Measurements from ENCODE around the gene NR6A1. TPM values are rescaled to one million over a fixed set of nuclear protein-coding genes. Genes with fewer than 3 reads are reported as not detected.

Gene NR6A1
- total and polyA plus RNA-seq, 2 of the 8 experiments (the other 6 are each of a cell fraction or from before 2014, with no cell fraction given), result 93.2 to 237 TPM

GRCh38 chr9:124800306-124801259 is 29.5 kb upstream of the NR6A1 start:
- no peaks in the 10 kb centered on the region for H3K27me3 ChIP-seq (replicated peaks in 1 of 4; ENCODE audit: control insufficient read depth in 3 of 4, extremely low read depth in 1 of 4, insufficient read depth in 3 of 4, low read length in 3 of 4)
- H2AFZ ChIP-seq (ENCODE audit: low read length), result no peak overlapping the region
- no peak overlapping the region for H4K8ac ChIP-seq (ENCODE audit: extremely low read depth, insufficient read depth, low read length)
- H2BK12ac ChIP-seq (ENCODE audit: low read depth, low read length), result no peak overlapping the region
- no peak overlapping the region for H2BK120ac ChIP-seq (replicated peaks; ENCODE audit: low read depth, low read length)
- FAIRE-seq (no peak), DNase-seq (ENCODE audit: low read depth in 1 of 2, low spot score in 2 of 2) (no peak)
- H3K9me3 ChIP-seq (ENCODE audit: insufficient read depth in 2 of 2, low read depth in 1 of 2, low read length in 1 of 2), result no peaks in the 10 kb centered on the region
- H4K91ac ChIP-seq (replicated peaks; ENCODE audit: insufficient read length, low read length), result no peak overlapping the region
- 84% methylated on average over 15 of the region's 15 CpGs; no CpG with 5 or more reads in 1 of the 2 experiments for WGBS, 2 experiments (ENCODE audit: extremely low coverage in 1 of 2, insufficient coverage in 1 of 2, insufficient read length in 1 of 2, insufficient replicate concordance in 2 of 2, low coverage in 1 of 2, low lambda C conversion rate in 2 of 2, missing lambda C conversion rate in 1 of 2)
- TF ChIP-seq PHF8 (conservative IDR thresholded peaks at IDR 0.05; ENCODE audit: low read depth, low read length) (no peak), RFX5 (IDR thresholded peaks at IDR 0.05; ENCODE audit: borderline replicate concordance, low read depth, low read length) (peak; percentile 47; the same call in 1 of the 2 replicates)
- no peak overlapping the region for H3K4me2 ChIP-seq (ENCODE audit: insufficient read depth in 1 of 2, low read depth in 2 of 2, low read length in 2 of 2)
- H2BK20ac ChIP-seq (ENCODE audit: low read length), result no peak overlapping the region
- no peak overlapping the region for H3K4ac ChIP-seq (replicated peaks; ENCODE audit: insufficient read length, low read depth, low read length)
- no peaks in the 10 kb centered on the region for H3K79me2 ChIP-seq (ENCODE audit: control insufficient read depth in 1 of 2, insufficient read depth in 2 of 2, low read length in 2 of 2)
- H3K4me1 ChIP-seq (replicated peaks in 1 of 4; ENCODE audit: control insufficient read depth in 3 of 4, insufficient read depth in 4 of 4, low read length in 3 of 4), result peaks cover 0 to 12% (median 0%) of the 10 kb centered on the region in 4 experiments; a peak in 2 of 7 replicates
- CTCF ChIA-PET (ENCODE audit: partially characterized antibody), result interaction anchor here (0.7 to 65.2 kb wide), 11 partner anchors 11 to 72 kb away, joined by 3 to 1529 read pairs (median 9); partner anchors contain the start of genes ARPC5L, NR6A1, OLFML2A and RPL35
- POLR2A ChIA-PET (ENCODE audit: partially characterized antibody), result interaction anchor here (1.1 to 3.0 kb wide), 7 partner anchors 9 to 62 kb away, joined by 3 to 18 read pairs (median 6); partner anchors contain the start of genes ARPC5L, OLFML2A and RPL35
- H3K9ac ChIP-seq (replicated peaks in 1 of 4; ENCODE audit: extremely low read depth in 1 of 4, low read depth in 3 of 4, low read length in 3 of 4), result no peak overlapping the region
- no peak overlapping the region for H3K18ac ChIP-seq (ENCODE audit: extremely low read depth, low read length)
- H3K79me1 ChIP-seq (ENCODE audit: low read depth, low read length), result no peaks in the 10 kb centered on the region
- no peaks in the 10 kb centered on the region for H3K36me3 ChIP-seq (ENCODE audit: control insufficient read depth in 2 of 4, insufficient read depth in 4 of 4, low read length in 3 of 4)
- no peak overlapping the region for H3K14ac ChIP-seq (ENCODE audit: insufficient read length)
- H3K23ac ChIP-seq (ENCODE audit: insufficient read length), result no peak overlapping the region
- no peak overlapping the region for H2BK15ac ChIP-seq (ENCODE audit: low read length)
- H3K4me3 ChIP-seq (ENCODE audit: extremely low read depth in 1 of 4, insufficient read depth in 2 of 4, low read depth in 3 of 4, low read length in 4 of 4), result no peak overlapping the region
- no peak overlapping the region for H3K27ac ChIP-seq (ENCODE audit: low read depth, low read length)
- H2BK5ac ChIP-seq (ENCODE audit: low read depth, low read length), result no peak overlapping the region
- no peaks in the 10 kb centered on the region for H4K20me1 ChIP-seq (replicated peaks in 1 of 2; ENCODE audit: control insufficient read depth in 1 of 2, insufficient read depth in 2 of 2, low read length in 2 of 2)
- H4K5ac ChIP-seq (ENCODE audit: insufficient read length, low read depth, low read length), result no peak overlapping the region
- H3K23me2 ChIP-seq (ENCODE audit: low read depth, low read length), result no peaks in the 10 kb centered on the region
- H2AK5ac ChIP-seq (ENCODE audit: low read depth, low read length), result 0 out of 2 replicates have a peak overlapping the region, but pooled peaks have one; percentile 39
- no peak overlapping the region for H3K56ac ChIP-seq (replicated peaks; ENCODE audit: insufficient read length, low read depth, low read length)

Measured in H1 (cell line).